Esophagus squamous epithelium (tissue), 4 donors: ENCODE measurements around the gene SCN3B.

Source experiments
- CTCF ChIP-seq, 6 experiments: fragments of 450-650 bp in 4 of 6; fragments of 200-600 bp in 2 of 6; sonication (generic) in 2 of 6; IDR thresholded peaks; one replicate each; pipeline ENCODE4 v1.5.1; 2016 to 2019; ENCODE audit warnings: antibody characterized with exemption in 6 of 6, mild to moderate bottlenecking in 4 of 6, moderate library complexity in 4 of 6
- POLR2A ChIP-seq, 4 donors: fragments of 450-650 bp; IDR thresholded peaks; one replicate each; pipeline ENCODE4 v1.6.1; 2017; ENCODE audit warnings: antibody characterized with exemption in 4 of 4, mild to moderate bottlenecking in 4 of 4, moderate library complexity in 3 of 4

- TF ChIP-seq CTCF (IDR thresholded peaks at IDR 0.05), result no peak
- no peak for TF ChIP-seq POLR2A (IDR thresholded peaks at IDR 0.05)
These were observed 68.7 kb downstream of the SCN3B start for GRCh38 chr11:123585706-123586105.
